Measurements from ENCODE around the gene AADAC.
"Not testable (repeated sequence)": the region's sequence is repeated elsewhere in the genome, so short reads cannot be mapped to it uniquely, and the experiment has no call there.

Gene AADAC

DNA sequence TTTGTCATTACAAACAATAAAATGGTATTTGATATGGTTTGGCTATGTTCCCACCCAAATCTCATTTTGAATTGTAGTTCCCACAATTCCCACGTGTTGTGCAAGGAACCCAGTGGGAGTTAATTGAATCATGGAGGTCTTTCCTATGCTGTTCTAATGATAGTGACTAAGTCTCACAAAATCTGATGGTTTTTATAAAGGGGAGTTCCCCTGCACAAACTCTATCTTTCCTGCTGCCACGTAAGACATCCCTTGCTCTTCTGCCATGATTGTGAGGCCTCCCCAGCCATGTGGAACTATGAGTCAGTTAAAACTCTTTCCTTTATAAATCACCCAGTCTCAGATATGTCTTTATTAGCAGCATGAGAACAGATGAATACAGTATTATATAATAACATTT, 15.4 kb upstream of the AADAC start:
- no peak for DNase-seq

DNA sequence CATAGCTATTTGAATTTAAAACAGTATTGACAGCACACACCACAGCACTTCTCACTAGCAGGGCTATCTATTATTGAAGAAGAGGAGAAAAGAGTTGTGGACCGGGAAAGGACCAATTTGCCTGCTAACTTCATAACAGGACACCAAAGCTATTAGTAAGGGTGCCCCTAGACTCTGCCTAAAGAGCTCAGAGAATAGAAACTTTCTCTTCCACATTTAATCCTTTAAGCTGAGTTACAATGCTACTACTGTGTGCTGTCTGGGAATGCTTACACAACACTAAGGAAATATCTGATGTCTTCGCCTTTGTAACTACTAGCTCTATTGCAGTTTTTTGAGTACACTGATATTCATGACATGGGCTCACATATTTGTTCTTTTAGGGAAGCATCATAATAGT, 13.5 kb upstream of the AADAC start:
- no peak for DNase-seq

DNA sequence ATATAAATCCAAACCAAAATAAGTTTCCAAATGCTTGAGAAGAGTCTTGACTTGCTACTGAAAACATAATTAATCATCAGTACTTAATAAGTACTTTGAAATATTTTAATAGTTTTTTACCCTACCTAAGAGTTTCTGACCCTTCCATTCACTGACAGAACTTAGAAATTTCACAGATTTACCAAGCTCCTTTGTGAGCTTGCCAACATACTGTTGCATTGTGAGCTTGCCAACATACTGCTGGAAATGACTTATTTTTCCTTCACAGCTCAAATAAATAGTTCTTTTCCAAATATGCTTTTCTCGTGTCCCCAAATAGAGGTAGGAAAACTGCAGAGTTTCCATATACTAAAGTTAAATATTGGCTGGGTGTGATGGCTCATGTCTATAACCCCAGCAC, 9.6 kb upstream of the AADAC start:
- DNase-seq = no peak

DNA sequence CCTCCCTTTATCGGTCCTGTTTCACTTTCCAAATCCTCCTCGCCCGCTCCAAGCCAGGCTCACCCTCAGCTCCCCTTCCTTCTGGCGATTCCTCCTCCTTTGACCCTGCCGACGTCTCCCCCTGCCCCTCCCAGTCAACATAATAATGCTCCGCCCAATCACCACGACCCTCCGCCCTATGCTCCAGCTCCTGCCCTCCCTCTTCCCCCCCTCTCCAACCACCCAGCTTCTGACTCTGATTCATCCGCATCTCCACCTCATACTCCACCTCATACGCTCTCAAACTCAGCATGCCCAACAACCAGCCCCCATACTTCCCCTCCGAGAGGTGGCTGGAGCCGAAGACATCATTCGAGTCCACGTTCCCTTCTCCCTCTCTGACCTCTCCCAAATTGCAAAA, 7.1 kb upstream of the AADAC start:
- DNase-seq = no peak

DNA sequence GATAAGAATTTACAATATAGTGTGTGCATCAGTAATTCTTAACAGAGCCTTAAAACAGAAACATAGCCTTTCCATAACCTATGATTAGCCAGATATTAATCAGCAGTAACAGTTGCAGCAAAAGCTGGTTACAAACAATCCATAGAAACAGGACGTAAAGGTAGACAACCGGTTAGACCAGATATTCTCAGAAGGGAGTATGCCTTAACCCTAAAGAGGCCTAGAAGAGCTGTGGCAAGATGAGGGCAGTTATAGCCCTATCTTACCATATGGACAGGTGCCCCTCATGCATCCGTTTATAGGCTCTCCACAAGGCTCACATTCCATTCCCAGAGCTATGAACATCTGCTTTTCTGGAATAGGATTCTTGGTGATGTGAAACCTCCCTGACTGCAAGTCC, 5.0 kb upstream of the AADAC start:
- not testable (repeated sequence) for DNase-seq

DNA sequence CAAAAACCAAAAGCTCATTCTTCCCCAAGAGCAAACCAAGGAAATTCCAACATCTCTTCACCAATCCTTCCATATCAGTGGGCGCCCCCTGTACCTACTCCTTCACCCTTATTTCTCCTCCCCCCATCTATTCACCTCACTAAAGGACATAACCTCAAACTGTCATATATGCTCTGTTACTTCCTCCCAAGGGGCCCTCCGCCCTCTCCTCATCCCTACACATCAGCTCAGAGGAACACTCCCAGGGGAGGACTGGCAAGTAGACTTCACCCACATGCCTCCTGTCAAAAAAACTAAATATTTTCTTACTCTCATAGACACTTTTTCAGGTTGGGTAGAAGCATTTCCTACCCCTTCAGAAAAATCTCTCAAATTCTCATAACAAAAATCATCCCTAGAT, 2.4 kb upstream of the AADAC start:
- DNase-seq = no peak

DNA sequence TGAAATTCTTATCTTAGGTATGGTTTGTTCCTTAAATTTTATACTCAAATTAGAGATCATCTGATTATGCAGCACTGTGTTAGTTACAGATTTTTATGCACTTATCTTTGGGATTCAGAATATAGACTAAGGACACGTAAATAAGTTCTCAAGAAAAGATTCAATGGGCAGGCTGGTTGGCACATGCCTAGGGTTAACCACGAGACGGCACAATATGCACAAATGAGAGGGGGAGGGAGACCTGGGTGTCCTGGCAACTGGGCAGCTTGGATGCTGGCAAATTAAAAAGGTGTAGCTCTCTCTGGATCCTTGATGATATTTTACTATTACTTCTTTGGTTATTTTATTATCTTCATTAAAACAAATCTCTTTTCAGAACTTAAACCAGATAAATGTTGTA, 672 bp downstream of the AADAC start:
- no peak for DNase-seq

DNA sequence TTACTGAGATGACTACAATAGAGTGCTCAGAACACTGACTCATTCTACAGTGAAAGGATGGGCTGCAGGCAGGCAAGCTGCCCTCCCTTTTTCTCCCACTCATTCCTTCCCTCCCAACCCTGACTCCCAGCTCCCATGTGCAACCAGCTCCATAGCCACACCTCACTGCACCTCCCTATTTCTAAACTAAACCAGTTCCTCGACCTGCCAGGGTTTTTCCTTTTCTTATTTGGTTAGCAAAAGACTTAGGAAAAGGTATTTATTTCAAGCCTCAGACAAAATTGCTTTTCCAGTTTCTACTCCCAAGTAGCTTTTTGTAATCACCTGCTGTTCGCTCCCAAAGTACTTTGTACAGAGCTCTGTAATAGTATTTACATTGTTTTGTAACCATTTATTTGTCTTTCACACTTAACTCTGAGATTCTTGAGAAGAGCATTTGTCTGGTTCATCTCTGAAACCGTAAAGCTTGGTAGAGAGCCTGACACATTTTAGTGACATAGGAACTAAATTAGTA, 2.2 kb downstream of the AADAC start:
- DNase-seq = no peak

DNA sequence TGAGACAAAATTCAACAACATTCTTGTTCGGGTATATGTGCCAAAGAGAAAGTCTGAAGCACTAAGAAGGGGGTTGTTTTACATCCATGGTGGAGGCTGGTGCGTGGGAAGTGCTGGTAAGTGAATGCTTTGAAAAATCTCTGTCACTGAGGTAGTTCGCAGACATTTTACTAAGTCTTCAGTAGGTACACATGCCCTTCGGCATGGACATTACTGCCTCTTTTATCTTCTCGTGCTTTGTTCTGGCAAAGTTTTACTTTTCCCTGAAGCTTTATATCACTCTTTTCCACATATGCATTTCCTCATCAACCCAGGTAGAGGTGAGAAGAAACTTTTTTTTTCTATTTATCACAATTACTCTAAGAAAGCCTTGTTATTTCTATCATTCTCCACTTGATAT, 3.6 kb downstream of the AADAC start:
- DNase-seq = no peak

DNA sequence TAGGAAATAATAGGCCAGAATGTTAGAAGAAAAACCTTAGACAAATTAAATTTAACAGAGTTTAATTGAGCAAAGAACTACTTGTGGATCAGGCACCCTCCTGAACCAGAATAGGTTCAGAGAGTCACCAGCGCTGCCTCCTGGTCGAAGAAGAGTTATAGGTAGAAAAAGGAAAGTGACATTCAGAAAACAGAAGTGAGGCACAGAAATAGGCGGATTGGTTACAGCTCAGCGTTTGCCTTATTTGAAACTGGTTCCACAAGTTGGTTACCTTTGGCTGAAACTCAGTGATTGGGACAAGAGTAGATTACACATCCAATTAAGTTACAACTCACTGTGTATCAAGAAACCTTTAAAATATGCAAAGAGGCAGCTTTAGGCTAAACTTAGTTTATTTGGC, 4.4 kb downstream of the AADAC start:
- DNase-seq = no peak

DNA sequence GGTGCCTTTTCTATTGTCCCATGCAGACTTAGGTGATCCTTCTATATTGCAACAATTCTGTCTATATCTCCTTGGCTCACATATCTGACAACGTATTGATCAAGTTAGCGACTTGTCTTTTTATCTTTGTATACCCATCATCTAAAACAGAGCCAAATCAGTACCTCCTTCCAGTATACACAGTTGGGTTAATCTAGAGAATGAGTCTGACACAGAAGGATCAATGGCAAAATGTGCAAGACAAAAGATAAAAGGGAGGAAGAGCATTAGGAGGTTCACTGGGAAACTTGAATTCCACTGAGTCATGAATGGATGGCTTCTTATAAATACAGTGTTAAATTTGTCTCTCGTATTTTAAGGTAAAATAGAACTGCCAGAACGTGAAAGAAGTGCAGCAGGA, 6.0 kb downstream of the AADAC start:
- no peak for DNase-seq

DNA sequence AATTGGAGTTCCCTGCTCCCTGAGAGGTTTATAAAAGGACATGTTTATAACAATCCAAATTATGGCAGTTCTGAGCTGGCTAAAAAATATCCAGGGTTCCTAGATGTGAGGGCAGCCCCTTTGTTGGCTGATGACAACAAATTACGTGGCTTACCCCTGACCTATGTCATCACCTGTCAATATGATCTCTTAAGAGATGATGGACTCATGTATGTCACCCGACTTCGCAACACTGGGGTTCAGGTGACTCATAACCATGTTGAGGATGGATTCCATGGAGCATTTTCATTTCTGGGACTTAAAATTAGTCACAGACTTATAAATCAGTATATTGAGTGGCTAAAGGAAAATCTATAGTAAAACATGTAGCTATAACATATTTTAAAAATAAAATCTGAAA, 13.9 kb downstream of the AADAC start:
- no peak for DNase-seq

DNA sequence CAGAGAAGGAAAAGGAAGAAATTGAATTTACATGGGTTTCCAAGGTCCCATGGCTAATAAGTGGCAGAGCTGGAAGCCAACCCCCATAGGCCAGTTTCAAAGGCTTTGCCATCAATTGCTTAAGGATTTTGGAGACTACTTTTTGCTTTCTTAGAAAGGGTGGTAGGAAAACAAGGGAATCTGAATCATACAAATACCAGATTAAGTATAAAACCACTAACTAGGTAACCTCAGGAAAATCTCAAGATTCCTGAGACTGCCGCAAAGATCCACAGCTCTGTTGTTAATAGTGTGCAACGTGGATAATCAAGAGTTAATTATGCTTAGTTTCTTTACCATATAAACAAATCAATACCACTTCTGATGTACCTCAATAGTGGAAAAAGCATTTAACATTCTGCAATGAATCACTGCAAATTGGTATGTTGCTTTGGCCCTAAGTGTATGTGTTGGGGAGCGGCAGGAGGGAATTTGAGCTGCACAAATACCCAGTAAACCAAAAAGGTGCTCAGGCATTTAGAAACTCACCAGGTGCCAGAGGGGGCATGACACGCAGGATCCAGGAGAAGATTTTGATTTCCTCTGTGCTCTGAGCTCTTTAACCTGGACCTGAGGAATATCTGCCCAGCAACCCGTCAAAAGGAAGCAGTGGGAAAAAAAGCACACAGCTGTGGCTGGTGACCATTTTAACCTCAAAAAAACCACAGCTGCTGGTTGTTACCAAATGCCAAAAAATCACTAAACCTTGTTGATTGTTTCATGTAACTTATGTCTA, 22.0 kb downstream of the AADAC start:
- no peak for DNase-seq

DNA sequence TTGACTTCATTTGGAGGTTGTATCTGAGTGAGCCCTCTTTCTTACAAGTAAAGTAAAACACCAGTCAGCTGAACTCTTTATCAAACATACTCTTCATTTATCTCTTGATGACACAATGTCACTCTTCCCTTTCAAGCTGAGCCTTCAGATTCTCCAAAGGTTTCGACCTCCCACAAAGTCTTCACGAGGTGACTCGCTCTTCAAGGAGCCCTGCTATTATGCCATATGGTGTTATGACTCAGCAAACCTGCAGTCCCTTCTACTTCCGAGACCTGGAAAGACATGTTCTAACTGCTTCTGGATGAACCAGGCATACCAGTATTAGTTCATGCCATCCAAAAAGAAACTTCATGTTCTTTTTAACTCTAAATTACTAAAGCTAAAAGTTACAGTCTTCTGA, 23.1 kb downstream of the AADAC start:
- DNase-seq = no peak

DNA sequence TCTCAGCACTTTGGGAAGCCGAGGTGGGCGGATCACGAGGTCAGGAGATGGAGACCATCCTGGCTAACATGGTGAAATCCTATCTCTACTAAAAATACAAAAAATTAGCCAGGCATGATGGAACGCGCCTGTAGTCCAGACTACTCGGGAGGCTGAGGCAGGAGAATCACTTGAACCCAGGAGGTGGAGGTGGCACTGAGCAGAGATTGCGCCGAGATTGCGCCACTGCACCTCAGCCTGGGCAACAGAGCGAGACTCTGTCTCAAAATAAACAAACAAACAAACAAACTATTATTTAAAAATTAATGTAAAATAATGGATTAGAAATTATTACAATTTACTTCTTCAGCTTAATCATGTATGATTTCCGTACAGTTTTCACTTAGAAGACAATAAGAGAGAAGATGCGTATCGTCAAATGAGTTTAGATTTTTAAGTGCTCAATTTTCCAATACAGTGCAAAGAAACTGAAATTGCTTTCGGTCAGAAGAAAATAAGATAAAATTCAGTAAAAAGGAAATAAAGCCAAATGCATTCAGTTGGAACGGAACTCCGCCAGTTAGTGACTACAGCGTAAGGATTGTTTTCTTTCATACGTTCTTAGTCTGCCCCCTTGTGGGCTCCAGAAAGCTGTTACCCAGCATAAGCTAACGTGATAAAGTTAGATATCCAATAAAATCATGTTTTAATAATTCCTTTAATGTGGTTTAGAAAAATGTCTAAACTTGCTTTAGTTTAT, 24.8 kb downstream of the AADAC start:
- DNase-seq = peak; percentile 57

DNA sequence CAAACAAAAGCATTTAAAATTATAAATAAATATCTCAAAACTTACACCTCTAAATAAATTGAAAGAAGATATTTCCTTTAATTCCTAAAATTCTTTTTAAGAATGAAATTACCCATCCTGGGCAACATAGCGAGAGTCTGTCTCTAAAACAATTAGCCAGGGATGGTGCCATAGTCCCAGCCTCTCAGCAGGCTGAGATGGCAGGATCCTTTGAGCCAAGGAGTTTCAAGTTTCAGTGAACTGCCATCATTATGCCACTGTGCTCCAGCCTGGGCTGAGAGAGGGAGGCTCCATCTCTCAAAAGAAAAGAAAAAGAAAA, 25.4 kb downstream of the AADAC start:
- DNase-seq = no peak

DNA sequence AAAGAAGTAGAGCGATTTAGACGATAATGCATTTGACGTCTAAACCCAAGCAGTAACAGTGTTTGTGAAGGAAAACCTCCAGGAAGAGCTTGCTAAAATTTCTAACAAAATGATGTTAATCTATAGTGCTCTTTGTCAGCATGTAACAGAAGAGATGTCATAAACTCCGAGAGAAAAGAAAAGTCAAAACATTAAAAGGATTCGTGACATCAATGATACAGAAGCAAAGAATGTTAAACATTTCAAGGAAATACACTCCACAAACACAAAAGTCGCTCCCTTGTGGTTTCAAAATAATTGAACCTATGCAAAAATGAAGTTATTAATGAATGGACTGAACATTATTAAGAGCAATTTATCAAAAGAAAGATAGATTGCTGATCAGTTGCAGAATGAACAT, 27.9 kb downstream of the AADAC start:
- no peak for DNase-seq

DNA sequence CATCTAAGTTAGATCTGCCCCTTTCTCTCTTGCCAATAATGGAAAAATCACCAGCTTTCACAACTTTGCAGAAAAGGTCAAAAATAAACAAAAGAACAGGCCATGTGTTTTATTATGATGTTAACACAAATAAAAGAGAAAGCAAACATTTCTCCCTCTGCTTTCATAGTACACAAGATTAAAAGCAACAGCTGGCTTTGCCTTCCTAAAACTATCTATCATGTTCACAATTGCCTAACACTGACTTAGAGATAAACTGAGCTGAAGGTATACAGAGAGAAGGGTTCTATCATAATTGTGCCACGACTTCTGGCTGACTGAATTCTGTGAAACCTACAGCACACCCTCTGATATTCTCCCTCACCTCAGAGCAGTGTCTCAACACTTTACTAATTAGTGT, 29.4 kb downstream of the AADAC start:
- DNase-seq = no peak

DNA sequence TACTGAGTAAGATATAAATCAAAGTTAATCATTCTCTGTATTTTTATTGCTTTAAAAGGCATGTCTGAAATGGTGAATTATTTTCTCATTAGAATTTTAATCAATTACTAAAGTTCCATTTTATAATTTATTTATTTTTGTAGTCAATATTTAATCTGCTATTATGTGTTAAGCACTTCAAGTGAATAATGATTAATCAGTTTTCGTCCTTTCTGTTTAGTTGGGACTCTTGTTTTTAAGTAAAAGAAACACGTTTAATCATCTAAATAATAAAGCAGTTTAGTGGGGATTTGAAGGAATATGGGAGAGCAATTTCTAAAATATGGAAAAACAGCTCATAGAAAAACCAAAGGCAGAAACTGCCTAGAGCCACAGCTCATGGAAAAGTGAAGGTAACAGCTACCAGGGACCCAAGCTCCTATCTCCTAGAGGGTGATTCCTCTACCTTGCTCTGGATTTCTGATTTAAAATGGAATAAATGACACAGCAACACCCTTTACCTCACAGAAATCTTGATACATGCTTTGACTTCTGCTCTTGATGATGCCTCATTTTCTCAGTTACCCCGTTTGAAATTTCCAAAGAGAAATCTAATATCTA, 31.5 kb downstream of the AADAC start:
- no peak for DNase-seq

DNA sequence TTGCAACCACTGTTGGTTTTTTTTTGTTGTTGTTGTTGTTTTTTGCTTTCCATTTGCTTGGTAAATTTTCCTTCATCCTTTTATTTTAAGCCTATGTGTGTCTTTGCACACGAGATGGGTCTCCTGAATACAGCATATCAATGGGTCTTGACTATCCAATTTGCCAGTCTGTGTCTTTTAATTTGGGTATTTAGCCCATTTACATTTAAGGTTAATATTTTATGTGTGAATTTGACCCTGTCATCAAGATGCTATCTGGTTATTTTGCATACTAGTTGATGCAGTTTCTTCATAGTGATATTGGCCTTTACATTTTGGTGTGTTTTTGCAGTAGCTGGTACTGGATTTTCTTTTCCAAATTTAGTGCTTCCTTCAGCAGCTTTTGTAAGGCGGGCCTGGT, 36.1 kb downstream of the AADAC start:
- DNase-seq = not testable (repeated sequence)

DNA sequence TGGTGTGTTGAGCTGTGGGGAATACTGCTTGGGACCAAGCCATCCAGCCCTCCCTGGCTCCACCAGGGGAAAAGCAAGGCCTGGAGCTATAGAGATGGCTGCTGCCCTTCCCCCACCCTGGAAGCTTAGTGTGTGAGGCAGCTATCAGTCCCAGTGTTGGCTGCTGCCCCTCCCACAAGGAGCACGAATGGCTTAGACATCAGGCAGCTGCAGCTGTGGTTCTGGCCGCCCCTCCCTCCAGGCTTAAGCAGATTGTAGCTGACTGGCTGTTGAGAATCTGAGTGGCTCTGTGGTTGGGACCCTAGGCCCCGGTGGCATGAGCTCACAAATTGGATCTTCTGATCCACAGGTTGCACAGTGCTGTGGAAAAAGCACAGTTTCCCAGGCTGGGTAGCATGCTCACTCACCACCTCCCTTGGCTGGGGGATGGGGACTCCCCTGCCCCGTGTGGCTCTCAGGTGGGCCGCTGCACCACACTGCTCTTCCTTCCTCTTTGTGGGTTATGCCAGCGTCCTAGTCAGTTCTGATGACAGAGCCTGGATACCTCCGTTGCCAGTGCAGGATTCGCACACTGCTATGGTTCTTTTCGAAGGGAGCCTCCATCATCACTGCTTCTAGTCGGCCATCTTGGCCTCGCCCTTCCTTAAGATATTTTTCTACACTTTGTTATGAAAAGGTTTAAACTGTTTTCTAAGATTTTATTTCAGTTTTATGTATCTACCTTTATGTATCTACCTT, 38.3 kb downstream of the AADAC start:
- DNase-seq = no peak

DNA sequence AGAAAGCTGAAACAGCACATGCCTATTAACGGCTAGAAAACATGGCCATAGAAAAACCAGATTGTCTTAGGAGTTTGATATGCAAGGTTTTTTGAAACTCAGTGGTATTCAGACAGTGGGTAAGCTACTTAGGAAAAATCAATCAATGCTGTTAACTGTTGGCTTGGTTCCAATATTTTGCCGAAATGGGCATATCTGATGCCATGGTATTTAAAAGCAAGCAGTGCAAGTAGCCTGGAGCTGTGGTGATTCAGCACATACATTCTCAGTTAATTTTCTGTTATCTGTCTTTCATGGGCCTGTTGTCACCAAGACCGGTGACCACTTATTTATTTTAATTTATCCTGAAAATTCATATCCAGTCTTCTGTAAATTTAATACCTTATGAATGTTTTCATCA, 42.2 kb downstream of the AADAC start:
- no peak for DNase-seq

DNA sequence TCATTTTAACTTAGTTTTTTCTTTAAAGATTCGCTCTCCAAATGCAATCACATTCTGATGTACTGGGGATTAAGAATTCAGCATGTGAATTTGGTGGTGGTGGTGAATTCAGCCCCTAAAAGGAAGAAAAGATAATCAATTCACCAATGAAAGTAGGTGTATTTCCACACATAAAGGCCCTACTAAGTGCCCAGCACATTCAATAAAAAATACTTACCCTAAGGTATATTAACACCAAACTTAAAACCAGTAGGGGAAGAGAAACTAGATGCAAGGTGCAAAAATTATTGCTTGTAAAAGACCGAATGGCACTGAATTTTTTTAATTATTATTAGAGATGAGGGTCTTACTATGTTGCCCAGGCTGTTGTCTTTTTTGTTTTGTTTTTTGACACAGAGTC, 42.7 kb downstream of the AADAC start:
- no peak for DNase-seq

DNA sequence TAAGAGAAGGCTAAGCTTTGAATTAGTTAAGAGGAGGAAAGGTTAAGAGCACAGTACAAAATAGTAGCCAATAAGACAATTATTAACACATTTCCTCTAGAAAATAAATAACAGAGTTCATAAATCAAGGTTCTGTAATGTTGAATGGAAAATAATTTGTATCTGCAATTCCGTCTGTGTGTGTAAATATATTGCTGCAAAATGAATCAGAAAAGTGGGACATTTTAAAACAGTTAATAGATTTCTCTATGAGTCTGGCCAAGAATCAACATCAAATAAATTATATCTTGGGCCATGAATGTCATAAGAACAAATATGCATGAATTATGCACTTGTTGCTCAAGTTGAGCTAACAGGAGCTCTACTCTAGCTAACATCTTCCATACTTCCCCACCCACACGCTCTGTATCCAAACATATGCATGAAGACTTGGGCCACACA, 45.3 kb downstream of the AADAC start:
- no peak for DNase-seq

All from NCI-H1436 treated with DMSO at 0.1 percent for 48 hours (cell line).